OCI-LY7 (cell line): ENCODE measurements around the gene BAIAP2. TPM values are rescaled to one million over a fixed set of nuclear protein-coding genes. Genes with fewer than 3 reads are reported as not detected.

ENCODE experiments used
- BruUV-seq: library from RNA; stranded (reverse); fragments of 400-500 nt; replicated peaks from 2 replicates; lab custom pipeline; 2021; lab: Mats Ljungman, UMichigan
- CTCF ChIA-PET: fragments of 300-600 bp; sonication (Branson Sonifier 250); formaldehyde crosslinking; loops from one replicate; lab custom pipeline; 2022; ENCODE audit warnings: antibody characterized with exemption; ENCODE audit not compliant: unreplicated experiment; lab: Charles Lee
- POLR2A ChIA-PET: fragments of 300-600 bp; sonication (Branson Sonifier 250); formaldehyde crosslinking; loops from one replicate; lab custom pipeline; 2022; ENCODE audit warnings: antibody characterized with exemption; lab: Charles Lee
- DNase-seq: peaks from one replicate; pipeline ENCODE4 v3.0.0-alpha.2; 2015; ENCODE audit warnings: low spot score
- H2AFZ ChIP-seq: fragments of 200-600 bp; sonication (generic), shearing (Covaris generic); 2 replicates; pipeline ENCODE4 v1.6.1; 2014; ENCODE audit warnings: mild to moderate bottlenecking, antibody characterized with exemption, low read length, moderate library complexity
- H3K27ac ChIP-seq: fragments of 200-600 bp; sonication (generic); 2 replicates; pipeline ENCODE4 v1.5.1; 2014; ENCODE audit warnings: mixed run types, low read depth, mild to moderate bottlenecking, moderate library complexity, low read length, inconsistent platforms; ENCODE audit not compliant: poor library complexity, severe bottlenecking
- H3K36me3 ChIP-seq: fragments of 200-600 bp; sonication (generic); 2 replicates; pipeline ENCODE4 v1.6.1; 2014; ENCODE audit warnings: mild to moderate bottlenecking, antibody characterized with exemption, low read length, moderate library complexity, mixed read lengths; ENCODE audit not compliant: insufficient read depth
- H3K4me1 ChIP-seq: fragments of 200-600 bp; sonication (generic); 2 replicates; pipeline ENCODE4 v1.5.1; 2014; ENCODE audit warnings: mild to moderate bottlenecking, low read length; ENCODE audit not compliant: insufficient read depth, poor library complexity, severe bottlenecking
- H3K4me2 ChIP-seq: fragments of 200-600 bp; sonication (generic); 2 replicates; pipeline ENCODE4 v1.6.1; 2014; ENCODE audit warnings: mild to moderate bottlenecking, low read length
- H3K4me3 ChIP-seq: fragments of 200-600 bp; sonication (generic); 2 replicates; pipeline ENCODE4 v1.5.1; 2014; ENCODE audit warnings: mild to moderate bottlenecking, low read depth, low read length; ENCODE audit not compliant: poor library complexity, severe bottlenecking
- H3K79me2 ChIP-seq: fragments of 200-600 bp; sonication (generic); 2 replicates; pipeline ENCODE4 v1.6.1; 2016; ENCODE audit warnings: low read depth, mild to moderate bottlenecking, low read length, moderate library complexity, mixed read lengths; ENCODE audit not compliant: insufficient read depth
- H3K9me2 ChIP-seq: fragments of 200-600 bp; sonication (generic); 2 replicates; pipeline ENCODE4 v1.6.1; 2016; ENCODE audit warnings: mild to moderate bottlenecking, low read length, mixed read lengths; ENCODE audit not compliant: insufficient read depth
- H3K9me3 ChIP-seq: fragments of 200-600 bp; sonication (generic); 2 replicates; pipeline ENCODE4 v1.6.1; 2014; ENCODE audit warnings: mild to moderate bottlenecking, mixed run types, low read length, mixed read lengths
- H4K20me1 ChIP-seq: fragments of 200-600 bp; sonication (generic); 2 replicates; pipeline ENCODE4 v1.6.1; 2014; ENCODE audit warnings: mild to moderate bottlenecking, antibody characterized with exemption, low read length, moderate library complexity, mixed read lengths; ENCODE audit not compliant: insufficient read depth
- CTCF ChIP-seq: fragments of 200-600 bp; sonication (generic); conservative IDR thresholded peaks from 2 replicates; pipeline ENCODE4 v1.5.1; 2014; ENCODE audit warnings: mild to moderate bottlenecking, antibody characterized with exemption, low read length, moderate library complexity, mixed read lengths
- EZH2phosphoT487 ChIP-seq: fragments of 200-600 bp; sonication (generic); IDR thresholded peaks from 2 replicates; pipeline ENCODE4 v1.6.1; 2018; ENCODE audit warnings: low read depth, borderline replicate concordance, mild to moderate bottlenecking, mixed run types, antibody characterized with exemption, low read length, moderate library complexity, mixed read lengths
- intact Hi-C: fragments of 100-400 bp; cut with micrococcal nuclease; formaldehyde crosslinking; loops from one replicate; pipeline ENCODE4 v1.10.0; 2022; ENCODE audit not compliant: unreplicated experiment
- total RNA-seq, 2 experiments: library from RNA; depleted of rRNA in 1 of 2; stranded (reverse); fragments of >200 nt in 1 of 2; shearing (Covaris generic) in 1 of 2; gene quantifications; 2 replicates each; pipeline ENCODE4 v1.2.3, GENCODE V29; 2014 to 2022

Gene BAIAP2
- total RNA-seq, 2 experiments from 2014 or later = 2.1 to 2.3 TPM

GRCh38 chr17:81140018-81140417 is 105.1 kb downstream of the BAIAP2 start:
- no peaks in the 10 kb centered on the region for H3K36me3 ChIP-seq
- DNase-seq = no peak
- no peaks in the 10 kb centered on the region for H4K20me1 ChIP-seq
- intact Hi-C loops = loop anchor here (5.0 kb wide), 1 partner anchor 342 kb away; no protein-coding TSS in a partner anchor
- BruUV-seq = no TSS peak
- CTCF ChIA-PET = no interaction called here
- no peaks in the 10 kb centered on the region for H3K79me2 ChIP-seq
- H3K4me1 ChIP-seq = no peaks in the 10 kb centered on the region
- H3K9me2 ChIP-seq = no peaks in the 10 kb centered on the region
- H3K27ac ChIP-seq = no peak overlapping the region
- POLR2A ChIA-PET = no interaction called here
- no peak overlapping the region for H3K4me3 ChIP-seq
- no peak overlapping the region for H2AFZ ChIP-seq
- no peak for TF ChIP-seq EZH2phosphoT487
- TF ChIP-seq CTCF = no peak
- H3K4me2 ChIP-seq = no peak overlapping the region
- H3K9me3 ChIP-seq = no peaks in the 10 kb centered on the region

DNA sequence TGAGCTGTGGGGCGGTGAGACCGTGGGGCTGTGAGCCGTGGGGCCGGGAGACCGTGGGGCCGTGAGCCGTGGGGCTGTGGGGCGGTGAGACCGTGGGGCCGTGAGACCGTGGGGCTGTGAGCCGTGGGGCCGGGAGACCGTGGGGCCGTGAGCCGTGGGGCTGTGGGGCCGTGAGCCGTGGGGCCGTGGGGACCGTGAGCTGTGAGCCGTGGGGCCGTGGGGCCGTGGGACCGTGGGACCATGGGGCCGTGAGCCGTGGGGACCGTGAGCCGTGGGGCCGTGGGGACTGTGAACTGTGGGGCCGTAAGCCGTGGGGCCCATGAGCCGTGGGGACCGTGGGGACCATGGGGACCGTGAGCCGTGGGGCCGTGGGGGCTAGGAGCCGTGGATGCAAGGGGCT is 105.7 kb downstream of the BAIAP2 start:
- Histone ChIP-seq H3K4me3 (no peak overlapping the region), H3K4me1 (no peaks in the 10 kb centered on the region), H3K79me2 (no peaks in the 10 kb centered on the region), H3K9me2 (no peaks in the 10 kb centered on the region), H3K4me2 (no peak overlapping the region), H3K27ac (no peak overlapping the region), H3K36me3 (no peaks in the 10 kb centered on the region), H3K9me3 (no peaks in the 10 kb centered on the region), H2AFZ (no peak overlapping the region), H4K20me1 (no peaks in the 10 kb centered on the region)
- ChIA-PET POLR2A (interaction anchor here (0.6 kb wide), 1 partner anchor 62 kb away, joined by 3 read pairs; no protein-coding TSS in a partner anchor), CTCF (no interaction called here)
- no TSS peak for BruUV-seq
- TF ChIP-seq CTCF (no peak), EZH2phosphoT487 (no peak)
- no peak for DNase-seq
- intact Hi-C loops = loop anchor here (5.0 kb wide), 1 partner anchor 342 kb away; no protein-coding TSS in a partner anchor

GRCh38 chr17:81142301-81143199 is 107.6 kb downstream of the BAIAP2 start:
- Histone ChIP-seq H3K4me3 (no peak overlapping the region), H3K4me1 (no peaks in the 10 kb centered on the region), H2AFZ (no peak overlapping the region), H3K79me2 (no peaks in the 10 kb centered on the region), H3K27ac (no peak overlapping the region), H3K36me3 (no peaks in the 10 kb centered on the region), H3K4me2 (no peak overlapping the region), H3K9me2 (no peaks in the 10 kb centered on the region), H4K20me1 (no peaks in the 10 kb centered on the region), H3K9me3 (no peaks in the 10 kb centered on the region)
- ChIA-PET POLR2A (no interaction called here), CTCF (interaction anchor here (1.0 kb wide), 1 partner anchor 98 kb away, joined by 7 read pairs; no protein-coding TSS in a partner anchor)
- BruUV-seq = no TSS peak
- intact Hi-C loops = loop anchor here (1.0 to 5.0 kb wide), 4 partner anchors 59 to 340 kb away; no protein-coding TSS in a partner anchor
- no peak for TF ChIP-seq EZH2phosphoT487
- TF ChIP-seq CTCF = peak; percentile 83
- DNase-seq = peak; percentile 81
